PFSK-1 (cell line): ENCODE data around the gene PTPRA.

Experiments
- FOXP2 ChIP-seq: optimal IDR thresholded peaks from 2 replicates; pipeline ENCODE3; 2011; ENCODE audit warnings: borderline replicate concordance, control low read depth, inconsistent platforms; ENCODE audit not compliant: insufficient read depth; ENCODE audit errors: extremely low read length, extremely low read depth
- POLR2AphosphoS5 ChIP-seq: IDR thresholded peaks from 2 replicates; pipeline ENCODE4 v1.6.1; 2012; ENCODE audit warnings: low read depth, mild to moderate bottlenecking, control low read depth, low read length, moderate library complexity
- SIN3A ChIP-seq: IDR thresholded peaks from 2 replicates; pipeline ENCODE4 v1.6.1; 2012; ENCODE audit warnings: mild to moderate bottlenecking, low read length, moderate library complexity, borderline replicate concordance; ENCODE audit not compliant: insufficient read depth
- TAF1 ChIP-seq: IDR thresholded peaks from 2 replicates; pipeline ENCODE4 v1.6.1; 2012; ENCODE audit warnings: low read length, control low read depth, borderline replicate concordance; ENCODE audit not compliant: insufficient read depth
- TF ChIP-seq, protein P1 (sequence below), 2 experiments: IDR thresholded peaks; 2 replicates each; pipeline versions ENCODE4 v1.6.1 to v1.8.0; 2011 to 2012; ENCODE audit warnings: low read depth in 2 of 2, low read length in 2 of 2, control low read depth in 1 of 2, inconsistent platforms in 1 of 2, mild to moderate bottlenecking in 1 of 2, moderate library complexity in 1 of 2; ENCODE audit not compliant: insufficient read depth in 1 of 2

Gene PTPRA

DNA sequence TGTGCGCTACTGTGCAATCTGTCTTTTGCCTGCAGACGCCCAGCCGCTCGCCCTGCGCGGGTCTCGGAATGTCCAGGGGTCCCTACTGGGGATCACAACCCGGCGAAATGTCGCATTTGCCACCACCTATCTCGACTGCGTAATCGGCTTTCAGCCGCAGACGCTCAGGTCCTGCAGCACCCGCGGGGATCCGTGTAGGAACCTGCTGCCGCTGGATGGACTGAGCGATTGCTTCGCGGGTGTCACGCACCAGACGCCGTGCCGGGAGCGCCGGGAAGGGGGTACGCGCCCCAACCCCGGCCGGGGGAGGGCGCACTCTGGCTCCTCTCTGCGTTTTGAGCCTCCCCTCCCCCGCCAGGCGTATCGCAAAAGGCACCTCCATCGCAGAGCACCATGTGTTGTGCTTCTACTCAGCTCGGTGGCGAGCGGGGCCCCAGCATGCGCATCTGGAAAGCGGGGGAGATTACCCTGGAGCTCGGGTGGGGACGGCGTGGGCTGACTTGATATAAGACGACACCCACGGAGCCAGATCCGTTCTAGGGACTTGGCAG lies 747 bp upstream of the PTPRA start:
- no peak for TF ChIP-seq SIN3A
- TF ChIP-seq TAF1 = no peak
- TF ChIP-seq, protein P1, sequence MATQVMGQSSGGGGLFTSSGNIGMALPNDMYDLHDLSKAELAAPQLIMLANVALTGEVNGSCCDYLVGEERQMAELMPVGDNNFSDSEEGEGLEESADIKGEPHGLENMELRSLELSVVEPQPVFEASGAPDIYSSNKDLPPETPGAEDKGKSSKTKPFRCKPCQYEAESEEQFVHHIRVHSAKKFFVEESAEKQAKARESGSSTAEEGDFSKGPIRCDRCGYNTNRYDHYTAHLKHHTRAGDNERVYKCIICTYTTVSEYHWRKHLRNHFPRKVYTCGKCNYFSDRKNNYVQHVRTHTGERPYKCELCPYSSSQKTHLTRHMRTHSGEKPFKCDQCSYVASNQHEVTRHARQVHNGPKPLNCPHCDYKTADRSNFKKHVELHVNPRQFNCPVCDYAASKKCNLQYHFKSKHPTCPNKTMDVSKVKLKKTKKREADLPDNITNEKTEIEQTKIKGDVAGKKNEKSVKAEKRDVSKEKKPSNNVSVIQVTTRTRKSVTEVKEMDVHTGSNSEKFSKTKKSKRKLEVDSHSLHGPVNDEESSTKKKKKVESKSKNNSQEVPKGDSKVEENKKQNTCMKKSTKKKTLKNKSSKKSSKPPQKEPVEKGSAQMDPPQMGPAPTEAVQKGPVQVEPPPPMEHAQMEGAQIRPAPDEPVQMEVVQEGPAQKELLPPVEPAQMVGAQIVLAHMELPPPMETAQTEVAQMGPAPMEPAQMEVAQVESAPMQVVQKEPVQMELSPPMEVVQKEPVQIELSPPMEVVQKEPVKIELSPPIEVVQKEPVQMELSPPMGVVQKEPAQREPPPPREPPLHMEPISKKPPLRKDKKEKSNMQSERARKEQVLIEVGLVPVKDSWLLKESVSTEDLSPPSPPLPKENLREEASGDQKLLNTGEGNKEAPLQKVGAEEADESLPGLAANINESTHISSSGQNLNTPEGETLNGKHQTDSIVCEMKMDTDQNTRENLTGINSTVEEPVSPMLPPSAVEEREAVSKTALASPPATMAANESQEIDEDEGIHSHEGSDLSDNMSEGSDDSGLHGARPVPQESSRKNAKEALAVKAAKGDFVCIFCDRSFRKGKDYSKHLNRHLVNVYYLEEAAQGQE (IDR thresholded peaks at IDR 0.05; ENCODE audit: insufficient read depth in 1 of 2, low read depth in 2 of 2, low read length in 2 of 2) = no peak

DNA sequence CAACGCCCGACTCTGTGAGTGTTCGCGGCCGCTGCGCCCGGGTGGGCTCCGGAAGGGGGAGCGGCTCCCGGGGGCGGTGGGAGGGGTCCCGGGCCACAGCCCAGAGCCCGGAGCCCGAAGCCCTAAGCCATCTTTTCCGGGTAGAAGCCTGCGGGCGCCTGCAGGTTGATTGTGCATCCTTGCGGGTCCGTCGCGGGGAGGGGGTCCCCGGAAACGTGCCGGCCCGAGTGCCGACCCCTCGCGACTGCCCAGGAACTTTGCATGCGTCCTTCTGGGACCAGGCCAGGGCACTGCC lies 413 bp downstream of the PTPRA start:
- TF ChIP-seq, protein P1 (IDR thresholded peaks at IDR 0.05; ENCODE audit: insufficient read depth in 1 of 2, low read depth in 2 of 2, low read length in 2 of 2) = no peak
- no peak for TF ChIP-seq SIN3A
- no peak for TF ChIP-seq TAF1
- TF ChIP-seq FOXP2 = no peak
- no peak for TF ChIP-seq POLR2AphosphoS5

GRCh38 chr20:2874456-2874855 lies 1.2 kb downstream of the PTPRA start:
- TF ChIP-seq POLR2AphosphoS5 (no peak), SIN3A (no peak), TAF1 (no peak), FOXP2 (no peak)
- TF ChIP-seq, protein P1 (IDR thresholded peaks at IDR 0.05; ENCODE audit: insufficient read depth in 1 of 2, low read depth in 2 of 2, low read length in 2 of 2) = no peak

- TF ChIP-seq, protein P1 (IDR thresholded peaks at IDR 0.05; ENCODE audit: insufficient read depth in 1 of 2, low read depth in 2 of 2, low read length in 2 of 2) = no peak
- TF ChIP-seq TAF1 = no peak
- no peak for TF ChIP-seq FOXP2
- TF ChIP-seq SIN3A = no peak
- TF ChIP-seq POLR2AphosphoS5 = no peak
Observed at GRCh38 chr20:2875690-2876203, 2.5 kb downstream of the PTPRA start.

GRCh38 chr20:2878515-2878914 lies 5.2 kb downstream of the PTPRA start:
- TF ChIP-seq TAF1 = no peak
- no peak for TF ChIP-seq FOXP2
- TF ChIP-seq, protein P1 (IDR thresholded peaks at IDR 0.05; ENCODE audit: insufficient read depth in 1 of 2, low read depth in 2 of 2, low read length in 2 of 2) = no peak
- no peak for TF ChIP-seq SIN3A
- TF ChIP-seq POLR2AphosphoS5 = no peak
